ENCODE measurements around the gene NEK10.
A peak's percentile ranks its signal among the peaks of the same experiment; 100 is the strongest.
"Not testable (repeated sequence)": the region's sequence is repeated elsewhere in the genome, so short reads cannot be mapped to it uniquely, and the experiment has no call there.

Gene NEK10
- 0.04 to 1.2 (median 0.31) reads per million in 18 experiments for total RNA-seq

- DNase-seq, result peak; percentile 92 to 94
Observed at GRCh38 chr3:27368831-27369607, at the start of gene NEK10. NEK10 (minus strand) TSS chr3:27369383; CDS start chr3:27352882, 16,501 bp downstream.

- DNase-seq, result no peak
Observed at GRCh38 chr3:27415202-27415601, 46.0 kb upstream of the NEK10 start.

- no peak for DNase-seq
Observed at GRCh38 chr3:27392950-27393679, 23.9 kb upstream of the NEK10 start.

GRCh38 chr3:27392414-27392813, 23.2 kb upstream of the NEK10 start:
- not testable (repeated sequence) for DNase-seq

- no peak for DNase-seq
Observed at GRCh38 chr3:27391796-27392195, 22.6 kb upstream of the NEK10 start.

GRCh38 chr3:27387625-27388024, 18.4 kb upstream of the NEK10 start:
- no peak for DNase-seq

GRCh38 chr3:27385504-27385903, 16.3 kb upstream of the NEK10 start:
- no peak for DNase-seq

GRCh38 chr3:27384191-27384590, 15.0 kb upstream of the NEK10 start:
- no peak for DNase-seq

- DNase-seq, result no peak
Observed at GRCh38 chr3:27380433-27381357, 11.5 kb upstream of the NEK10 start.

- DNase-seq, result no peak
Observed at GRCh38 chr3:27378331-27378730, 9.1 kb upstream of the NEK10 start.

- no peak for DNase-seq
Observed at GRCh38 chr3:27376109-27376772, 7.1 kb upstream of the NEK10 start.

- DNase-seq, result no peak
Observed at GRCh38 chr3:27366062-27366591, 3.1 kb downstream of the NEK10 start.

GRCh38 chr3:27360113-27361078, 8.8 kb downstream of the NEK10 start:
- peak; percentile 25 to 28 for DNase-seq

- no peak for DNase-seq
Observed at GRCh38 chr3:27358372-27358771, 10.8 kb downstream of the NEK10 start.

- peak; percentile 63 to 66 for DNase-seq
Observed at GRCh38 chr3:27357665-27358258, 11.4 kb downstream of the NEK10 start.

GRCh38 chr3:27356976-27357375, 12.2 kb downstream of the NEK10 start:
- no peak for DNase-seq

- no peak for DNase-seq
Observed at GRCh38 chr3:27354588-27355203, 14.5 kb downstream of the NEK10 start.

GRCh38 chr3:27354161-27354560, 15.0 kb downstream of the NEK10 start:
- DNase-seq, result no peak

GRCh38 chr3:27353221-27353620, 16.0 kb downstream of the NEK10 start:
- no peak for DNase-seq

GRCh38 chr3:27352047-27352446, 17.1 kb downstream of the NEK10 start:
- DNase-seq, result no peak
